Right lobe of liver (tissue), 6 donors: Measurements from ENCODE around the gene PPM1K. TPM values are rescaled to one million over a fixed set of nuclear protein-coding genes. Genes with fewer than 3 reads are reported as not detected.

Source experiments
- ATAC-seq, 4 donors: fragments of 200-7000 bp; cut with Tn5 transposase; one replicate each; pipeline ENCODE4 v1.9.1; 2020; ENCODE audit warnings: mild to moderate bottlenecking in 4 of 4, moderate library complexity in 4 of 4
- DNase-seq, 3 donors: peaks; one replicate each; pipeline ENCODE4 v3.0.0-alpha.2; 2020
- H3K27ac ChIP-seq, 3 donors: fragments of 200-600 bp; one replicate each; pipeline ENCODE4 v1.8.0; 2022
- H3K27me3 ChIP-seq, 2 donors: fragments of 200-600 bp; one replicate each; pipeline ENCODE4 v1.8.0; 2022
- H3K36me3 ChIP-seq, 4 donors: fragments of 200-600 bp; sonication (generic) in 1 of 4; one replicate each; pipeline versions ENCODE4 v1.5.1 to v1.8.0; 2017 to 2022; ENCODE audit warnings: control low read depth in 1 of 4
- H3K4me1 ChIP-seq, 4 donors: fragments of 200-600 bp; sonication (generic) in 1 of 4; one replicate each; pipeline versions ENCODE4 v1.5.1 to v1.8.0; 2017 to 2022; ENCODE audit warnings: control low read depth in 1 of 4
- H3K4me3 ChIP-seq, 3 donors: fragments of 200-600 bp; one replicate each; pipeline ENCODE4 v1.8.0; 2022
- H3K9me3 ChIP-seq, 4 donors: fragments of 200-600 bp; sonication (generic) in 1 of 4; one replicate each; pipeline versions ENCODE4 v1.5.1 to v1.8.0; 2017 to 2022; ENCODE audit warnings: control low read depth in 1 of 4
- POLR2A ChIP-seq: fragments of 450-650 bp; IDR thresholded peaks from one replicate; pipeline ENCODE4 v1.6.1; 2017; ENCODE audit warnings: antibody characterized with exemption, mild to moderate bottlenecking
- whole genome bisulfite sequencing: methylation state at CpG from one replicate; pipeline ENCODE4 v1.1.6; 2018; ENCODE audit warnings: low coverage, low lambda C conversion rate; ENCODE audit not compliant: insufficient coverage; ENCODE audit errors: missing lambda C conversion rate; 5-methylcytosine and 5-hydroxymethylcytosine counted together
- intact Hi-C, 2 donors: fragments of 100-400 bp; cut with DNase I; formaldehyde crosslinking; loops; one replicate each; pipeline versions ENCODE4 v1.11.2 to v1.14.1; 2022
- total RNA-seq, 6 experiments: library from RNA; depleted of rRNA in 2 of 6; stranded (reverse); fragments of >200 nt in 2 of 6; fragmentation: NEBNext Ultra II Directional in 3 of 6; extraction: Animal tissue kit (Norgen Biotek cat#: 25700) in 3 of 6; gene quantifications; one replicate each; pipeline versions ENCODE4 v1.1.0 to v1.2.4, GENCODE V29; 2016 to 2023
- TF ChIP-seq, protein P1 (sequence below), 4 donors: fragments of 200-600 bp in 3 of 4; fragments of 450-650 bp in 1 of 4; IDR thresholded peaks; one replicate each; pipeline versions ENCODE4 v1.5.1 to v1.8.0; 2016 to 2022; ENCODE audit warnings: antibody characterized with exemption in 4 of 4, mild to moderate bottlenecking in 2 of 4
- donor health status: DM: no; HTN: yes; CAD: no.
- donor health status: DM: no; HTN: no; CAD: no.
- donor health status: DM: no; HTN: no; CAD: no.
- donor health status: DM: no; HTN: yes; CAD: no.
- donor health status: DM: no; HTN: yes; CAD: no.

Gene PPM1K
- total RNA-seq, 6 experiments from 2014 or later, result 3.8 to 15.7 (median 7.9) TPM

DNA sequence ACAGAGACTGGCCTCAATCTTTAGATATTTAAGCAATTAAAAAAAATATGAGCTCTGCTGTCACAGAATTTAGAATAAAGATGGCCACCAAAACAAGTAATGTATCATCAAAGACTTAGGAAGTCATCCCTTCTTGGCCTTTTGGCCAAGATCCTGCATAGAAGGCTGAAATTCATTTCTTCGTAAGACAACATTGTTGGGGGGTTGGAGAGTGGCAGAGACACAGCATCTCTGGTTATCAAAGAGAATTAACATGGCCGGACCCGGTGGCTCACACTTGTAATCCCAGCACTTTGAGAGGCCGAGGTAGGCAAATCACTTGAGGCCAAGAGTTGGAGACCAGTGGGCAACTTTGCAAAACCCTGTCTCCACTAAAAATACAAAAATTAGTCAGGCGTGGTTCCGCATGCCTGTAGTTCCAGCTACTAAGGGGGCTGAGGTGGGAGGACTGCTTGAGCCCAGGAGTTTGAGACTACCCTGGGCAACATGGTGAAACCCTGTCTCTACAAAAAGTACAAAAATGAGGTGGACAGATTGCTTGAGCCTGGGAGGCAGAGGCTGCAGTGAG is 4.0 kb downstream of the PPM1K start:
- no peak for DNase-seq
- no peak for ATAC-seq
- intact Hi-C loops, result no loop called here
- no peaks in the 10 kb centered on the region for H3K36me3 ChIP-seq
- TF ChIP-seq, protein P1, sequence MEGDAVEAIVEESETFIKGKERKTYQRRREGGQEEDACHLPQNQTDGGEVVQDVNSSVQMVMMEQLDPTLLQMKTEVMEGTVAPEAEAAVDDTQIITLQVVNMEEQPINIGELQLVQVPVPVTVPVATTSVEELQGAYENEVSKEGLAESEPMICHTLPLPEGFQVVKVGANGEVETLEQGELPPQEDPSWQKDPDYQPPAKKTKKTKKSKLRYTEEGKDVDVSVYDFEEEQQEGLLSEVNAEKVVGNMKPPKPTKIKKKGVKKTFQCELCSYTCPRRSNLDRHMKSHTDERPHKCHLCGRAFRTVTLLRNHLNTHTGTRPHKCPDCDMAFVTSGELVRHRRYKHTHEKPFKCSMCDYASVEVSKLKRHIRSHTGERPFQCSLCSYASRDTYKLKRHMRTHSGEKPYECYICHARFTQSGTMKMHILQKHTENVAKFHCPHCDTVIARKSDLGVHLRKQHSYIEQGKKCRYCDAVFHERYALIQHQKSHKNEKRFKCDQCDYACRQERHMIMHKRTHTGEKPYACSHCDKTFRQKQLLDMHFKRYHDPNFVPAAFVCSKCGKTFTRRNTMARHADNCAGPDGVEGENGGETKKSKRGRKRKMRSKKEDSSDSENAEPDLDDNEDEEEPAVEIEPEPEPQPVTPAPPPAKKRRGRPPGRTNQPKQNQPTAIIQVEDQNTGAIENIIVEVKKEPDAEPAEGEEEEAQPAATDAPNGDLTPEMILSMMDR (IDR thresholded peaks at IDR 0.05), result no peak
- no peak for TF ChIP-seq POLR2A
- 100% methylated on average over 1 of the region's 6 CpGs for WGBS
- H3K4me1 ChIP-seq, result peaks cover 0 to 20% (median 9%) of the 10 kb centered on the region in 4 donors
- no peak overlapping the region for H3K27ac ChIP-seq
- no peaks in the 10 kb centered on the region for H3K27me3 ChIP-seq
- no peaks in the 10 kb centered on the region for H3K9me3 ChIP-seq
- no peak overlapping the region for H3K4me3 ChIP-seq

DNA sequence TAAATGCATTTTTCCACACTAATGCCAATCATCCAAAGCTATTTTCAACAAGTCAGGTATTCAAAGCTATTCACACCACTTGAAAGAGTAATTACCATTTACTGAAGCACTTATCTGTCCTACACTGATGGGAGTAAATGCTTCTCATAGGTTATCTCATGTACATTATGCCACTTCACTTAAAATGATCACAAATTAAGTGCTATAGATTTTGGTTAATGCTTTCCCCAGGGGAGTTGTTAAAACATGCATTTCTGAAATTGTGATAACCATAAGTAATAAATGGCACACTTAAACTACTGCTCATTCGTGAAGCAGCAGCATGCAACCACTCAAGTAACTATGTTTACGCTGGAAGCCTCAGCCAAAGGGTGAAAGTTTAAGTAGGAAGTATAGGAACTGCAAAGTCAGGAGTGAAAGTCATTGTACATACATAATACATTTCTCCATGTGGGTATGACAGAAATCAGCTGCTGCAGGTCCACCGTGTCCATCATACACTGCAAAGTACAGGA is 6.6 kb downstream of the PPM1K start:
- 83% methylated on average over 3 of the region's 3 CpGs for WGBS
- H3K4me3 ChIP-seq, result no peak overlapping the region
- TF ChIP-seq, protein P1 (IDR thresholded peaks at IDR 0.05), result no peak
- no peak overlapping the region for H3K27ac ChIP-seq
- DNase-seq (no peak), ATAC-seq (no peak)
- no peaks in the 10 kb centered on the region for H3K36me3 ChIP-seq
- H3K9me3 ChIP-seq, result no peaks in the 10 kb centered on the region
- intact Hi-C loops, result no loop called here
- peaks cover 0 to 12% (median 5%) of the 10 kb centered on the region in 4 donors for H3K4me1 ChIP-seq
- no peaks in the 10 kb centered on the region for H3K27me3 ChIP-seq

DNA sequence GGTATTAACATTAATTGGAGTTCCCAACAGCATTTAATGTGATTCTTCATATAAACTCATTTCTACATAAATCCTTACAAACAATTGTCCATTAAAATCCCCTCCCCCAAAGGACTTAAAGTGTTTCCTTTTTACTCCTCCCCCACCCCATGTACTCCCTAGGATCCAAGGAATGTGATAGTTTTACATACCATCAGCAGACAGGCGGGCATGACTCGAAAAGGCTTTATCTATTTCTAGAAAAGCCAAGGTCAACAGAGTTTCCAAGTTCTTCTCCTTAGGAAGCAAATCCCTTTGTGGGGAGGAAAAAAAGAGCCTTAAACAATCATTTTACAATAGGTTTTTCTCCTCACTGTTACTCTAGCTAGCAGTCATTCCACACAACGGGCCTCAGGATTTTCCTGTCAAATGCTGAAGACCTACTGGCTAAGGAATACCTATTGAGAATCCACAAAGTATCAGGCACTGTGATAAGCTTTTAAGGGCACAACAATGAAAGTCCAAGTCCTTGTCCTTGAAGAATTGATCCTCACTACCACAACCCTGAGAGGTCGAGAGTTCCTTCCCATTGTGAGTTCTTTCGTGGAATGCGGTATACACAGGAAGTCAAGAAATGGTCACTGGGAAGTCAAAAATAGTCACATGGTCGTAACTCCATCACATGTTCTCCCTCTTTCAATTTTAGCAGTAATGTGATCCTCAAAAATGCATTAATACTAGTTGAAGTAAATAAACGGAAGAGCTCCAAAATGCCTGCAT is 7.2 kb downstream of the PPM1K start:
- WGBS, result 84% methylated on average over 8 of the region's 8 CpGs
- Histone ChIP-seq H3K36me3 (no peaks in the 10 kb centered on the region), H3K27ac (no peak overlapping the region), H3K4me3 (no peak overlapping the region), H3K27me3 (no peaks in the 10 kb centered on the region), H3K9me3 (no peaks in the 10 kb centered on the region), H3K4me1 (peaks cover 0 to 6% (median 2%) of the 10 kb centered on the region in 4 donors)
- TF ChIP-seq, protein P1 (IDR thresholded peaks at IDR 0.05), result no peak
- no peak for TF ChIP-seq POLR2A
- DNase-seq (no peak), ATAC-seq (peak in 1 of 4 donors; percentile 10)
- intact Hi-C loops, result no loop called here

DNA sequence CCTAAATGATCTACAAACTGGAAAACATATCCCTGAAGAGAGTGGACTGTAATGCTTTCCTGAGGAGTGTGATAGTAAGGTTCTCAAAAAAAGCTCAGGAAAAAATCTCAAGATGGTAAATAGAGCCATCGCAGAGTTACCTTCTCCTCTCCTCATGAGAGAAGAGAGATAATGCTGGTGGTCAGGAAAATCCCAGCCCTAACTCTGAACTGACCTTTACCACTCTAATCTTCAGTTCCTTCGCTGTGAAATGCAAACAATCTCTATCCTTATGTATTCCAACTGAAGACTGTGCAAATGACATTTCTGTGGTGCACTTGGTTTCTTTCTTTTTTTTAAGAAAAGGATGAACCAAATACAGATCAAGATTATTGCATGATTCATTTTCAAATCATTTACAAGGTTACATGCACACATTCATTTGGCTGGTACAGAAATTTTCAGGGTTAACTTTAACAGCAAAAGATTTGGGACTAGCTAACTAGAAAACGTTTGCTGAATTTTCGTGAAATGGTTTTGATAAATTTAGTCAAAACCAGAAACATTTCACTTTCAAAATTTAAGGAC is 8.3 kb downstream of the PPM1K start:
- no peak for ATAC-seq
- Histone ChIP-seq H3K36me3 (no peaks in the 10 kb centered on the region), H3K27me3 (no peaks in the 10 kb centered on the region), H3K4me3 (no peak overlapping the region), H3K4me1 (no peaks in the 10 kb centered on the region), H3K9me3 (no peaks in the 10 kb centered on the region), H3K27ac (no peak overlapping the region)
- DNase-seq, result no peak
- 72% methylated on average over 4 of the region's 4 CpGs for WGBS
- intact Hi-C loops, result no loop called here
- TF ChIP-seq, protein P1 (IDR thresholded peaks at IDR 0.05), result no peak
- no peak for TF ChIP-seq POLR2A
